Measurements from ENCODE around the gene CXorf58.
"Not testable (repeated sequence)": the region's sequence is repeated elsewhere in the genome, so short reads cannot be mapped to it uniquely, and the experiment has no call there.

Gene CXorf58

GRCh38 chrX:23907498-23908218 is at the start of gene CXorf58, which contains the start of gene APOO:
Gene CXorf58, plus strand, starts transcription at chrX:23908006. Its CDS starts 2,297 bp downstream, at chrX:23910303.
Gene APOO, minus strand, starts transcription at chrX:23907938. Its CDS starts 236 bp downstream, at chrX:23907702.
- peak; percentile 88 for DNase-seq (ENCODE audit: low spot score)

GRCh38 chrX:23859238-23859637 is 48.6 kb upstream of the CXorf58 start:
- not testable (repeated sequence) for DNase-seq (ENCODE audit: low spot score)

- no peak for DNase-seq (ENCODE audit: low spot score)
Measured at GRCh38 chrX:23861215-23861896, 46.5 kb upstream of the CXorf58 start.

GRCh38 chrX:23861952-23862351 is 45.9 kb upstream of the CXorf58 start:
- not testable (repeated sequence) for DNase-seq (ENCODE audit: low spot score)

GRCh38 chrX:23864742-23865326 is 43.0 kb upstream of the CXorf58 start:
- no peak for DNase-seq (ENCODE audit: low spot score)

- DNase-seq (ENCODE audit: low spot score): no peak
Measured at GRCh38 chrX:23870041-23870440, 37.8 kb upstream of the CXorf58 start.

- DNase-seq (ENCODE audit: low spot score): no peak
Measured at GRCh38 chrX:23871905-23872546, 35.8 kb upstream of the CXorf58 start.

GRCh38 chrX:23879380-23880090 is 28.3 kb upstream of the CXorf58 start:
- DNase-seq (ENCODE audit: low spot score): no peak

GRCh38 chrX:23883737-23884354 is 24.0 kb upstream of the CXorf58 start:
- no peak for DNase-seq (ENCODE audit: low spot score)

GRCh38 chrX:23884427-23885024 is 23.3 kb upstream of the CXorf58 start:
- no peak for DNase-seq (ENCODE audit: low spot score)

GRCh38 chrX:23885803-23886202 is 22.0 kb upstream of the CXorf58 start:
- DNase-seq (ENCODE audit: low spot score): no peak

GRCh38 chrX:23887451-23887850 is 20.4 kb upstream of the CXorf58 start:
- DNase-seq (ENCODE audit: low spot score): no peak

- DNase-seq (ENCODE audit: low spot score): no peak
Measured at GRCh38 chrX:23887918-23888317, 19.9 kb upstream of the CXorf58 start.

- DNase-seq (ENCODE audit: low spot score): no peak
Measured at GRCh38 chrX:23888887-23889501, 18.8 kb upstream of the CXorf58 start.

GRCh38 chrX:23890933-23891332 is 16.9 kb upstream of the CXorf58 start:
- no peak for DNase-seq (ENCODE audit: low spot score)

GRCh38 chrX:23894993-23895392 is 12.8 kb upstream of the CXorf58 start:
- not testable (repeated sequence) for DNase-seq (ENCODE audit: low spot score)

GRCh38 chrX:23896539-23896938 is 11.3 kb upstream of the CXorf58 start:
- not testable (repeated sequence) for DNase-seq (ENCODE audit: low spot score)

- DNase-seq (ENCODE audit: low spot score): no peak
Measured at GRCh38 chrX:23896981-23897380, 10.8 kb upstream of the CXorf58 start.

GRCh38 chrX:23898412-23898959 is 9.3 kb upstream of the CXorf58 start:
- peak; percentile 27 for DNase-seq (ENCODE audit: low spot score)

GRCh38 chrX:23900220-23900797 is 7.5 kb upstream of the CXorf58 start:
- no peak for DNase-seq (ENCODE audit: low spot score)
